HG02798 (cell line): ENCODE results near the gene TAT.
A peak's percentile ranks its signal among the peaks of the same experiment; 100 is the strongest.

ENCODE experiments used
- ATAC-seq: cut with Tn5 transposase; IDR thresholded peaks from one replicate; pipeline ENCODE4 v1.9.1; 2021; ENCODE audit warnings: mild to moderate bottlenecking; ENCODE audit not compliant: unreplicated experiment, poor library complexity

Gene TAT

GRCh38 chr16:71552698-71553503 lies 24.0 kb downstream of the TAT start:
- no peak for ATAC-seq

GRCh38 chr16:71547168-71547567 lies 29.7 kb downstream of the TAT start:
- ATAC-seq = no peak

GRCh38 chr16:71542377-71542776 lies 34.5 kb downstream of the TAT start:
- ATAC-seq = peak; percentile 83

- peak; percentile 79 for ATAC-seq
Observed at GRCh38 chr16:71537643-71538042, 39.2 kb downstream of the TAT start.

- no peak for ATAC-seq
Observed at GRCh38 chr16:71536752-71537499, 40.0 kb downstream of the TAT start.

- ATAC-seq = no peak
Observed at GRCh38 chr16:71532366-71532765, 44.5 kb downstream of the TAT start.

GRCh38 chr16:71528863-71529262 lies 48.0 kb downstream of the TAT start:
- no peak for ATAC-seq

GRCh38 chr16:71528257-71528656 lies 48.6 kb downstream of the TAT start:
- no peak for ATAC-seq

- no peak for ATAC-seq
Observed at GRCh38 chr16:71526111-71526631, 50.7 kb downstream of the TAT start, which contains the start of gene CHST4. Gene CHST4, plus strand, starts transcription at chr16:71526426. Its CDS starts 10,252 bp downstream, at chr16:71536678.

- ATAC-seq = no peak
Observed at GRCh38 chr16:71524566-71525553, 52.0 kb downstream of the TAT start.

GRCh38 chr16:71520550-71520949 lies 56.3 kb downstream of the TAT start:
- ATAC-seq = no peak
